ENCODE data around the gene PALM.

DNA sequence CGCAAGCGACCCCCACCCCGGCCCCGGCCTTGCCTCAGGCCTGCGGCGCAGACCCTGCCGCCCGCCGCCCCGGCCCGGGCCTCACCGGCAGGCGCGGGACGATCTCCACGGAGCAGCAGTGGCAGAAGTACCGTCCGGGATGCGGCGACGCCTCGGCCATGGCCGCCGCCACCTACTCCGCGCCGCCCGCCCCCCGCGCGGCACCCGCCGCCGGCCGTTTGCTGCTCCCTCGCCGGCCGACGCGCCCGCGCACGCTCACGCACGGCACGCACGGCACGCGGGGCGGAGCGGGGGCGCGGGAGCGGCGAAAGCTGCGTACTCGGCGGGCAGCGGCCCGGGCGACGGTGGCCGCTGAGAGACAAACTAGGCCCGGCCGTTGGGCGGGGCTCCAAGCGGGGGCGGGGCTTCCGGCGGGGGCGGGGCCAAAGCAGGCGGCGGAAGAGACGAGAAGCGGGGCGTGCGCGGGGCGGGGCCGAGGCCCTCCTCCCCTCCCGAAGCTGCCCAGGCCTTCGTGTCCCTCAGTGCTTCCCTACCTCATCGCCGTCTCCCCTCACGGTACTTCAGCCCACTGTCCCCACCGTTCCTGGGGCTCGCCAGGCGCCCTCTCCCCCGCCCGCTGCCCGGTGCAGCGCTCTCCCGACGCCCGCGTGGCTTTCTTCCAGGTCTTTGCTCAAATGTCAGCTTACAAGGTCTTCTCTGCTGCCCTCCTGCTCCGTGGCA lies 45.6 kb upstream of the PALM start, which contains the start of gene RNF126:
- TF ChIP-seq, protein P1, sequence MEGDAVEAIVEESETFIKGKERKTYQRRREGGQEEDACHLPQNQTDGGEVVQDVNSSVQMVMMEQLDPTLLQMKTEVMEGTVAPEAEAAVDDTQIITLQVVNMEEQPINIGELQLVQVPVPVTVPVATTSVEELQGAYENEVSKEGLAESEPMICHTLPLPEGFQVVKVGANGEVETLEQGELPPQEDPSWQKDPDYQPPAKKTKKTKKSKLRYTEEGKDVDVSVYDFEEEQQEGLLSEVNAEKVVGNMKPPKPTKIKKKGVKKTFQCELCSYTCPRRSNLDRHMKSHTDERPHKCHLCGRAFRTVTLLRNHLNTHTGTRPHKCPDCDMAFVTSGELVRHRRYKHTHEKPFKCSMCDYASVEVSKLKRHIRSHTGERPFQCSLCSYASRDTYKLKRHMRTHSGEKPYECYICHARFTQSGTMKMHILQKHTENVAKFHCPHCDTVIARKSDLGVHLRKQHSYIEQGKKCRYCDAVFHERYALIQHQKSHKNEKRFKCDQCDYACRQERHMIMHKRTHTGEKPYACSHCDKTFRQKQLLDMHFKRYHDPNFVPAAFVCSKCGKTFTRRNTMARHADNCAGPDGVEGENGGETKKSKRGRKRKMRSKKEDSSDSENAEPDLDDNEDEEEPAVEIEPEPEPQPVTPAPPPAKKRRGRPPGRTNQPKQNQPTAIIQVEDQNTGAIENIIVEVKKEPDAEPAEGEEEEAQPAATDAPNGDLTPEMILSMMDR (IDR thresholded peaks at IDR 0.05; ENCODE audit: insufficient read depth, low read depth, low read length) = no peak
- no peak for TF ChIP-seq EZH2 (IDR thresholded peaks at IDR 0.05; ENCODE audit: insufficient read depth, low read length)
